Right renal pelvis (tissue), 4 donors: ENCODE results near the gene RHBDF2. TPM values are rescaled to one million over a fixed set of nuclear protein-coding genes. Genes with fewer than 3 reads are reported as not detected.

Experiments used
- DNase-seq, 4 donors: peaks; one replicate each; pipeline ENCODE4 v3.0.0-alpha.2; 2013; ENCODE audit warnings: low read depth in 4 of 4, low spot score in 3 of 4, missing footprints in 1 of 4
- polyA plus RNA-seq, 4 donors: library from polyadenylated mRNA; unstranded; fragments of 120-200 nt; gene quantifications; one replicate each; pipeline ENCODE4 v1.2.1, GENCODE V29; 2013; ENCODE audit not compliant: insufficient read length in 4 of 4

Gene RHBDF2
- polyA plus RNA-seq, 4 donors: 5.8 to 9.5 (median 6.8) TPM

GRCh38 chr17:76487451-76488192, 13.6 kb downstream of the RHBDF2 start:
- DNase-seq: no peak

- no peak for DNase-seq
Observed at GRCh38 chr17:76485569-76485968, 15.7 kb downstream of the RHBDF2 start.

- DNase-seq: no peak
Observed at GRCh38 chr17:76484228-76484725, 16.9 kb downstream of the RHBDF2 start.

GRCh38 chr17:76481071-76481655, 20.1 kb downstream of the RHBDF2 start:
- no peak for DNase-seq

GRCh38 chr17:76480632-76481031, 20.6 kb downstream of the RHBDF2 start:
- no peak for DNase-seq

- no peak for DNase-seq
Observed at GRCh38 chr17:76479515-76480060, 21.6 kb downstream of the RHBDF2 start.

- DNase-seq: no peak
Observed at GRCh38 chr17:76478730-76479514, 22.3 kb downstream of the RHBDF2 start.

- DNase-seq: no peak
Observed at GRCh38 chr17:76478097-76478496, 23.1 kb downstream of the RHBDF2 start.

- DNase-seq: no peak
Observed at GRCh38 chr17:76477576-76477975, 23.6 kb downstream of the RHBDF2 start.

- DNase-seq: no peak
Observed at GRCh38 chr17:76476736-76477135, 24.5 kb downstream of the RHBDF2 start.

- DNase-seq: no peak
Observed at GRCh38 chr17:76475302-76475701, 25.9 kb downstream of the RHBDF2 start.

GRCh38 chr17:76474894-76475293, 26.3 kb downstream of the RHBDF2 start:
- DNase-seq: no peak

GRCh38 chr17:76474238-76474637, 27.0 kb downstream of the RHBDF2 start:
- DNase-seq: no peak

GRCh38 chr17:76473541-76473985, 27.7 kb downstream of the RHBDF2 start:
- DNase-seq: no peak

- no peak for DNase-seq
Observed at GRCh38 chr17:76472726-76473125, 28.5 kb downstream of the RHBDF2 start.

GRCh38 chr17:76472258-76472645, 29.0 kb downstream of the RHBDF2 start:
- no peak for DNase-seq

GRCh38 chr17:76471498-76472257, 29.5 kb downstream of the RHBDF2 start:
- DNase-seq: no peak

GRCh38 chr17:76469991-76470739, 31.1 kb downstream of the RHBDF2 start:
- no peak for DNase-seq
